Measurements from ENCODE around the gene TLL1. TPM values are rescaled to one million over a fixed set of nuclear protein-coding genes. Genes with fewer than 3 reads are reported as not detected.

TLL1 gene
- total RNA-seq, 1 experiment from 2014 or later = 0.41 TPM

GRCh38 chr4:165970703-165971420, 97.8 kb downstream of the TLL1 start:
- no peak for DNase-seq (ENCODE audit: low read depth, low spot score)
- intact Hi-C loops (cut with micrococcal nuclease; ENCODE audit: unreplicated experiment) = no loop called here
- no peak overlapping the region for H3K27ac ChIP-seq (ENCODE audit: low read length)

DNA sequence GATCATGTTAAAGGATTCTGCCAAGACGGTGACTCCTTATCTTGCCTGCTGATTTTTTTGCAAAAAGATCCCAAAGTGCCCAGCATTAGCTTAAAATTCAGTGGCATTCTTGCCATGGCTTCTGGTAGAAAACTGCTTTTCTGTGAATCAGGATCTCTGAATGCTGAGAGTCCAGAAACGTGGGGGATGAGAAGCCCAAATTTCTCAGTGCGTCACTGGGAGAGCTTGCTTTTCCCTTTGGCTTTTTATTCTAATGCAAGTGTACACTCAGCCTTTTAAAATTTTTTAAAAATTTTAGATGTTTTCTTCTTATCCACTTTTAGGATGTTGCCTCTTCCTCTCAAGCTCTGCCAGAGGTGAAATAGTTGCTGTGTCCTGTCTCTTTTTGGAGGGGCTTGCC, 98.4 kb downstream of the TLL1 start:
- no peak for DNase-seq (ENCODE audit: low read depth, low spot score)
- no peaks in the 10 kb centered on the region for H3K27me3 ChIP-seq (ENCODE audit: control insufficient read depth, insufficient read depth, low read length)
- no peaks in the 10 kb centered on the region for H3K4me1 ChIP-seq (ENCODE audit: control insufficient read depth, insufficient read depth, low read length)
- H3K4me3 ChIP-seq (ENCODE audit: low read depth in 2 of 2, low read length in 2 of 2) = no peak overlapping the region
- no peaks in the 10 kb centered on the region; the same call in 1 of the 2 replicates for H3K36me3 ChIP-seq (ENCODE audit: control insufficient read depth, insufficient read depth, low read length)
- in situ Hi-C loops (cut with HindIII; ENCODE audit: low pct_unique_long_range_greater_than_20kb, low sequenced_read_pairs) (no loop called here), intact Hi-C loops (cut with micrococcal nuclease; ENCODE audit: unreplicated experiment) (no loop called here)
- ChIA-PET POLR2A (interaction anchor here (0.5 kb wide), 1 partner anchor 10 kb away, joined by 3 read pairs; no protein-coding TSS in a partner anchor), CTCF (no interaction called here)
- no peak for TF ChIP-seq POLR2AphosphoS5 (IDR thresholded peaks at IDR 0.05; ENCODE audit: low read depth, low read length)
- TF ChIP-seq, protein P1, sequence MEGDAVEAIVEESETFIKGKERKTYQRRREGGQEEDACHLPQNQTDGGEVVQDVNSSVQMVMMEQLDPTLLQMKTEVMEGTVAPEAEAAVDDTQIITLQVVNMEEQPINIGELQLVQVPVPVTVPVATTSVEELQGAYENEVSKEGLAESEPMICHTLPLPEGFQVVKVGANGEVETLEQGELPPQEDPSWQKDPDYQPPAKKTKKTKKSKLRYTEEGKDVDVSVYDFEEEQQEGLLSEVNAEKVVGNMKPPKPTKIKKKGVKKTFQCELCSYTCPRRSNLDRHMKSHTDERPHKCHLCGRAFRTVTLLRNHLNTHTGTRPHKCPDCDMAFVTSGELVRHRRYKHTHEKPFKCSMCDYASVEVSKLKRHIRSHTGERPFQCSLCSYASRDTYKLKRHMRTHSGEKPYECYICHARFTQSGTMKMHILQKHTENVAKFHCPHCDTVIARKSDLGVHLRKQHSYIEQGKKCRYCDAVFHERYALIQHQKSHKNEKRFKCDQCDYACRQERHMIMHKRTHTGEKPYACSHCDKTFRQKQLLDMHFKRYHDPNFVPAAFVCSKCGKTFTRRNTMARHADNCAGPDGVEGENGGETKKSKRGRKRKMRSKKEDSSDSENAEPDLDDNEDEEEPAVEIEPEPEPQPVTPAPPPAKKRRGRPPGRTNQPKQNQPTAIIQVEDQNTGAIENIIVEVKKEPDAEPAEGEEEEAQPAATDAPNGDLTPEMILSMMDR (IDR thresholded peaks at IDR 0.05) = no peak
- no peak for TF ChIP-seq SIN3A (IDR thresholded peaks at IDR 0.05; ENCODE audit: borderline replicate concordance, insufficient read depth, low read depth, low read length)
- no peak for TF ChIP-seq REST (IDR thresholded peaks at IDR 0.05; ENCODE audit: insufficient read depth in 1 of 2, low read depth in 2 of 2, low read length in 1 of 2)
- no peak for TF ChIP-seq TCF7L2 (IDR thresholded peaks at IDR 0.05; ENCODE audit: low read depth, low read length)
- no peak for ATAC-seq
- H3K9me3 ChIP-seq (ENCODE audit: control insufficient read depth, insufficient read depth, low read depth, low read length) = no peaks in the 10 kb centered on the region
- no peak overlapping the region for H3K27ac ChIP-seq (ENCODE audit: low read length)
- no TSS peak for BruUV-seq (replicated peaks)

More at GRCh38 chr4:165970703-165971420, 97.8 kb downstream of the TLL1 start:
- TF ChIP-seq SIN3A (IDR thresholded peaks at IDR 0.05; ENCODE audit: borderline replicate concordance, insufficient read depth, low read depth, low read length) (no peak), POLR2AphosphoS5 (IDR thresholded peaks at IDR 0.05; ENCODE audit: low read depth, low read length) (no peak), TCF7L2 (IDR thresholded peaks at IDR 0.05; ENCODE audit: low read depth, low read length) (no peak), REST (IDR thresholded peaks at IDR 0.05; ENCODE audit: insufficient read depth in 1 of 2, low read depth in 2 of 2, low read length in 1 of 2) (no peak)
- TF ChIP-seq, protein P1 (IDR thresholded peaks at IDR 0.05) = no peak
- Histone ChIP-seq H3K36me3 (ENCODE audit: control insufficient read depth, insufficient read depth, low read length) (no peaks in the 10 kb centered on the region), H3K4me1 (ENCODE audit: control insufficient read depth, insufficient read depth, low read length) (no peaks in the 10 kb centered on the region), H3K4me3 (ENCODE audit: low read depth in 2 of 2, low read length in 2 of 2) (no peak overlapping the region), H3K9me3 (ENCODE audit: control insufficient read depth, insufficient read depth, low read depth, low read length) (no peaks in the 10 kb centered on the region), H3K27me3 (ENCODE audit: control insufficient read depth, insufficient read depth, low read length) (no peaks in the 10 kb centered on the region)
- in situ Hi-C loops (cut with HindIII; ENCODE audit: low pct_unique_long_range_greater_than_20kb, low sequenced_read_pairs) = no loop called here
- POLR2A ChIA-PET = no interaction called here
- ATAC-seq = no peak
- CTCF ChIA-PET = no interaction called here
- no TSS peak for BruUV-seq (replicated peaks)

Measured in Panc1 (cell line).